ENCODE results near the gene TECPR2. TPM values are rescaled to one million over a fixed set of nuclear protein-coding genes. Genes with fewer than 3 reads are reported as not detected.

TECPR2 gene
- total and polyA plus RNA-seq, 10 of the 15 experiments (the other 5 are each of a cell fraction or from before 2014, with no cell fraction given): 0.15 to 10.0 (median 3.0) TPM

- TF ChIP-seq BHLHE40 (IDR thresholded peaks at IDR 0.05; ENCODE audit: borderline replicate concordance in 1 of 2, low read depth in 2 of 2, low read length in 1 of 2): peak; percentile 26 to 79; a peak in 2 of 4 replicates
- no peak for TF ChIP-seq POU2F2 (IDR thresholded peaks at IDR 0.05; ENCODE audit: borderline replicate concordance, low read depth, low read length)
- no peak for TF ChIP-seq EZH2 (IDR thresholded peaks at IDR 0.05; ENCODE audit: borderline replicate concordance, control insufficient read depth, low read depth, low read length)
- TF ChIP-seq POLR2AphosphoS5 (IDR thresholded peaks at IDR 0.05; ENCODE audit: low read length): no peak; the same call in 1 of the 2 replicates
- TF ChIP-seq ZNF274 (IDR thresholded peaks at IDR 0.05; ENCODE audit: insufficient read depth, insufficient read length): no peak
- no peak for TF ChIP-seq BRCA1 (IDR thresholded peaks at IDR 0.05; ENCODE audit: low read depth, low read length)
- no peak for TF ChIP-seq SKIL (IDR thresholded peaks at IDR 0.05; ENCODE audit: low read depth, poor library complexity, severe bottlenecking)
- no peak for TF ChIP-seq FOXK2 (IDR thresholded peaks at IDR 0.05)
- TF ChIP-seq HCFC1 (IDR thresholded peaks at IDR 0.05; ENCODE audit: low read length): peak; percentile 74
- no peak for TF ChIP-seq PML (IDR thresholded peaks at IDR 0.05; ENCODE audit: low read length)
- TF ChIP-seq BCLAF1 (IDR thresholded peaks at IDR 0.05): no peak
- TF ChIP-seq WRNIP1 (IDR thresholded peaks at IDR 0.05; ENCODE audit: borderline replicate concordance, low read depth, low read length): no peak
- no peak for TF ChIP-seq SMC3 (IDR thresholded peaks at IDR 0.05; ENCODE audit: borderline replicate concordance, low read length)
- 0 out of 2 replicates have a peak, but pooled peaks have one; percentile 31 for TF ChIP-seq ELK1 (IDR thresholded peaks at IDR 0.05; ENCODE audit: low read depth, low read length)
- TF ChIP-seq RFX5 (IDR thresholded peaks at IDR 0.05; ENCODE audit: low read depth, low read length): no peak
- no peak for TF ChIP-seq CEBPZ (IDR thresholded peaks at IDR 0.05; ENCODE audit: low read depth, low read length)
These were observed 43.2 kb upstream of the TECPR2 start, which contains the start of gene ZNF839 (continued) for GRCh38 chr14:102319351-102320032.

All from GM12878 (cell line).